PC-9 (cell line): ENCODE results near the gene MSH5.

Experiments used
- CTCF ChIP-seq: fragments of 200-600 bp; sonication (generic); conservative IDR thresholded peaks from 2 replicates; pipeline ENCODE4 v1.6.1; 2017; ENCODE audit warnings: mixed run types, antibody characterized with exemption, mild to moderate bottlenecking, moderate library complexity
- EZH2 ChIP-seq: fragments of 200-600 bp; sonication (generic); IDR thresholded peaks from 2 replicates; pipeline ENCODE4 v1.8.0; 2017; ENCODE audit warnings: antibody characterized with exemption, low read depth

GRCh38 chr6:31740397-31741223 is 805 bp downstream of the MSH5 start:
- TF ChIP-seq CTCF (no peak), EZH2 (no peak)
